Ascending aorta (tissue), 2 donors: ENCODE data around the gene NDUFS8. TPM values are rescaled to one million over a fixed set of nuclear protein-coding genes. Genes with fewer than 3 reads are reported as not detected.

Experiments
- DNase-seq, 2 donors: peaks; one replicate each; pipeline ENCODE4 v3.0.0-alpha.2; 2019; ENCODE audit warnings: low spot score in 2 of 2
- H3K27ac ChIP-seq, 2 donors: fragments of 200-600 bp; sonication (generic); one replicate each; pipeline ENCODE4 v1.5.1; 2016 to 2017; ENCODE audit warnings: mild to moderate bottlenecking in 1 of 2
- H3K27me3 ChIP-seq: fragments of 200-600 bp; sonication (generic); one replicate; pipeline ENCODE4 v1.5.1; 2017
- H3K36me3 ChIP-seq, 2 donors: fragments of 200-600 bp; sonication (generic); one replicate each; pipeline ENCODE4 v1.5.1; 2016
- H3K4me1 ChIP-seq, 2 donors: fragments of 200-600 bp; sonication (generic); one replicate each; pipeline ENCODE4 v1.5.1; 2016 to 2017; ENCODE audit warnings: mild to moderate bottlenecking in 1 of 2
- H3K4me3 ChIP-seq, 2 donors: fragments of 200-600 bp; sonication (generic); one replicate each; pipeline ENCODE4 v1.5.1; 2016 to 2017; ENCODE audit warnings: mild to moderate bottlenecking in 1 of 2
- H3K9me3 ChIP-seq, 2 donors: fragments of 200-600 bp; sonication (generic); one replicate each; pipeline ENCODE4 v1.5.1; 2016
- intact Hi-C: fragments of 100-400 bp; cut with DNase I; formaldehyde crosslinking; loops from one replicate; pipeline ENCODE4 v1.15.1; 2023
- total RNA-seq: library from RNA; depleted of rRNA; stranded (reverse); fragments of >200 nt; gene quantifications from one replicate; pipeline ENCODE4 v1.1.0, GENCODE V29; 2016
- TF ChIP-seq, protein P1 (sequence below), 3 experiments: fragments of 200-600 bp in 2 of 3; fragments of 450-650 bp in 1 of 3; sonication (generic) in 2 of 3; IDR thresholded peaks; one replicate each; pipeline ENCODE4 v1.5.1; 2016 to 2019; ENCODE audit warnings: antibody characterized with exemption in 3 of 3, mild to moderate bottlenecking in 1 of 3, moderate library complexity in 1 of 3

NDUFS8 gene
- total RNA-seq, 1 donor from 2014 or later = 316 TPM

DNA sequence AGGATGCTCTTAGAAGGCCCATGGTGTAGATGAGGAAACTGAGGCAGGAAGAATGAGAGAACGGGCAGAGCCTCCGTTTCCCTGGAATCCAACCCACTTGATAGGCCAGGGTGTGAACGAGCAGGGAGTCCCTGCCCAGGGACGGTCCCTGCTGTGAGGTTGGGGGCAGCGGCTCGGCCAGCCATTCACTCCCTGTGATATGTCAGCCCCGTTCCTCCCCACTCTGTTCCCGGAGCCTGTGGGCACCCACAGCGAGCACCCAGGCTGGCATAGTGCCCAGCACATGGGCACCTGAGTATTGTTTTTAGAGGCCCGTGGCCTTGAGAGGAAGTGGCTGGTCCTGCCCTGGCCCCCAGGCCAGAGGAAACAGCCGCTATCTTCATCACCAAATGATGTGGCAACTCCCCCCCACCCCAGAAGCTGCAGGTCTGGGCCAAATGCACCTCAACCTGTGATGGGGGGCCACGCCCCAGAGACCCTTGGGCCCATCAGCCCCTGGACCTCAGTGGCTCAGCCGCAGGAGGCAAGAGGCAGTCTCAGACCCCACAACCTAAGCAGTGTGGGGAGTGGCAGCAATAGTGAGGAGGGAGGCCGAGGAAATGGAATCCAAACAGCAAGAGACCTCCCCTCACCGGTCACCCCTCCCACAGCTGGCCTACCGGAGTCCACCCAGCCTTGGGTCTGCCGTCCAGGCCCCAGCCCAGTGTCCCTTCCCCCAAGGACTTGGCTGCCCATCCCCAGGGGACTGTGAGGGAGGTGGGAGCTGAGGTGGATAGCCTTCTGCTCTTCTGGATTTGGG lies 18.2 kb upstream of the NDUFS8 start:
- Histone ChIP-seq H3K27ac (peak overlapping the region; percentile 64 to 82), H3K4me1 (peaks cover 9 to 32% of the 10 kb centered on the region in 2 donors), H3K9me3 (no peaks in the 10 kb centered on the region), H3K27me3 (no peaks in the 10 kb centered on the region), H3K36me3 (no peaks in the 10 kb centered on the region), H3K4me3 (no peak overlapping the region)
- intact Hi-C loops = loop anchor here (10.0 kb wide), 1 partner anchor 433 kb away; no protein-coding TSS in a partner anchor
- no peak for DNase-seq
- TF ChIP-seq, protein P1, sequence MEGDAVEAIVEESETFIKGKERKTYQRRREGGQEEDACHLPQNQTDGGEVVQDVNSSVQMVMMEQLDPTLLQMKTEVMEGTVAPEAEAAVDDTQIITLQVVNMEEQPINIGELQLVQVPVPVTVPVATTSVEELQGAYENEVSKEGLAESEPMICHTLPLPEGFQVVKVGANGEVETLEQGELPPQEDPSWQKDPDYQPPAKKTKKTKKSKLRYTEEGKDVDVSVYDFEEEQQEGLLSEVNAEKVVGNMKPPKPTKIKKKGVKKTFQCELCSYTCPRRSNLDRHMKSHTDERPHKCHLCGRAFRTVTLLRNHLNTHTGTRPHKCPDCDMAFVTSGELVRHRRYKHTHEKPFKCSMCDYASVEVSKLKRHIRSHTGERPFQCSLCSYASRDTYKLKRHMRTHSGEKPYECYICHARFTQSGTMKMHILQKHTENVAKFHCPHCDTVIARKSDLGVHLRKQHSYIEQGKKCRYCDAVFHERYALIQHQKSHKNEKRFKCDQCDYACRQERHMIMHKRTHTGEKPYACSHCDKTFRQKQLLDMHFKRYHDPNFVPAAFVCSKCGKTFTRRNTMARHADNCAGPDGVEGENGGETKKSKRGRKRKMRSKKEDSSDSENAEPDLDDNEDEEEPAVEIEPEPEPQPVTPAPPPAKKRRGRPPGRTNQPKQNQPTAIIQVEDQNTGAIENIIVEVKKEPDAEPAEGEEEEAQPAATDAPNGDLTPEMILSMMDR (IDR thresholded peaks at IDR 0.05) = no peak

DNA sequence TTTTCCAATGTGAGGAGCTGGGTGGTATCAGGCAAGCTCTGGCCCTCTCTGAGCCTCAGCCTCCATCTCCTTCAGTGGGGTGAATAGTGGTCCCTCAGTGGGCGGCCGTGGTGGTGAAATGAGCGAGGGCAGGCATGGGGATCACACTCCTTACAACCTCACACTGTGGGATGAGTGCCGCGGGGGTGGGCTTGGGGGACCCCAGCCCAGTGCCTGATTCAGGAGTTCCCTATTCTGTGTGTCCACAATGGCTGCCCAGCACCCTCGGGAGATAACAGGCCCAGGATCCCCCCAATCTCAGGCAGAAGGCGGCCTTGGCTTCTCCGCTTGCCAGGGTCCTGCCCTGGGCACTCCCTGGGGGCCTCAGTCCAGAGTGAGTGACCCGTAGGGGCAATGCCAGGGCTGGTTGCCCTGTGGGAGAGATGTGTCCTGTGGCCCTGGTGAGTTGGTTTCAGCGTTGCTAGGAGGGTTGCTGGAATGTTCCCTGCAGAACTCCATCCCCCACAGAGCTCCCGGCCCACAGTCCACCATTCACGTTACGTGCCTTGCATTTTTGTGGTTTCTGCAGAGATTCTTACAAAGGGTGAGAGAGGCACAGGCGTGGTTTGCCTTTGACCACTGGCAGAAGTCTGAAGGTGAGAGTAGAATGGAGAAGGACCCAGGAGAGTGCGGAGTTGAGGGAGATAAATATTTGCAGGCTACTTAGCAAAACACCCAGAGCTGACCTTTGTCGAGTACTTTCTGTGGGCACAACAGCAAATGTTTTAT lies 17.5 kb upstream of the NDUFS8 start:
- H3K9me3 ChIP-seq = no peaks in the 10 kb centered on the region
- H3K4me1 ChIP-seq = peaks cover 9 to 32% of the 10 kb centered on the region in 2 donors
- H3K4me3 ChIP-seq = no peak overlapping the region
- H3K27ac ChIP-seq = peak overlapping the region; percentile 64 to 82
- no peaks in the 10 kb centered on the region for H3K36me3 ChIP-seq
- TF ChIP-seq, protein P1 (IDR thresholded peaks at IDR 0.05) = no peak
- intact Hi-C loops = loop anchor here (10.0 kb wide), 1 partner anchor 432 kb away; no protein-coding TSS in a partner anchor
- no peak for DNase-seq
- H3K27me3 ChIP-seq = no peaks in the 10 kb centered on the region

DNA sequence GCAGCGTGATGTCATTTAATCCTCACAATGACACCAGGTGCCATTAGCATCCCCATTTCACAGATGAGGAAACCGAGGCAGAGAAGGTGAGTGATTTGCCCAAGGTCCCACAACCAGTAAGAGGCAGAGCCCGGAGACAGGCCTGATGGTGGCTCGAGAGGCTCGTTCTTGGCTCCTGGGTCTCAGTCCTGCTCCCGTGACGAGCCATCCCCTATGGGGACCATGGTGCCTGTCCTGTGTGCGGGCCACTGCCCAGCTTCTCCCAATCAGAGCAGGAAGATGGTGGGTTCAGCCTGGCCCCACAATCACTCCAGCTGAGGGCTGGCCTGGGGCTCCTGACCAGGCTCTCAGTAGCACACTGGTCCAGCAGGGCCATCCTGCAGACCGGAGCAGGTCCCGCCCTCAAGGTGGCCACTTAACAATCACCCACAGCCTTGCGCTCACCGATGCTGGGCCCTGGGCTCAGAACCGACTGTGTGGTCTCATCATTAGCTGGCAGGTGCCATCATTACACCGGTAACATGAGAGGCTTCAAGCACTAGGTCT lies 16.8 kb upstream of the NDUFS8 start:
- TF ChIP-seq, protein P1 (IDR thresholded peaks at IDR 0.05) = no peak
- no peak for DNase-seq
- Histone ChIP-seq H3K27me3 (no peaks in the 10 kb centered on the region), H3K9me3 (no peaks in the 10 kb centered on the region), H3K36me3 (no peaks in the 10 kb centered on the region), H3K4me3 (no peak overlapping the region), H3K4me1 (peaks cover 9 to 32% of the 10 kb centered on the region in 2 donors), H3K27ac (peak overlapping the region; percentile 50 to 56)
- intact Hi-C loops = loop anchor here (10.0 kb wide), 1 partner anchor 431 kb away; no protein-coding TSS in a partner anchor

DNA sequence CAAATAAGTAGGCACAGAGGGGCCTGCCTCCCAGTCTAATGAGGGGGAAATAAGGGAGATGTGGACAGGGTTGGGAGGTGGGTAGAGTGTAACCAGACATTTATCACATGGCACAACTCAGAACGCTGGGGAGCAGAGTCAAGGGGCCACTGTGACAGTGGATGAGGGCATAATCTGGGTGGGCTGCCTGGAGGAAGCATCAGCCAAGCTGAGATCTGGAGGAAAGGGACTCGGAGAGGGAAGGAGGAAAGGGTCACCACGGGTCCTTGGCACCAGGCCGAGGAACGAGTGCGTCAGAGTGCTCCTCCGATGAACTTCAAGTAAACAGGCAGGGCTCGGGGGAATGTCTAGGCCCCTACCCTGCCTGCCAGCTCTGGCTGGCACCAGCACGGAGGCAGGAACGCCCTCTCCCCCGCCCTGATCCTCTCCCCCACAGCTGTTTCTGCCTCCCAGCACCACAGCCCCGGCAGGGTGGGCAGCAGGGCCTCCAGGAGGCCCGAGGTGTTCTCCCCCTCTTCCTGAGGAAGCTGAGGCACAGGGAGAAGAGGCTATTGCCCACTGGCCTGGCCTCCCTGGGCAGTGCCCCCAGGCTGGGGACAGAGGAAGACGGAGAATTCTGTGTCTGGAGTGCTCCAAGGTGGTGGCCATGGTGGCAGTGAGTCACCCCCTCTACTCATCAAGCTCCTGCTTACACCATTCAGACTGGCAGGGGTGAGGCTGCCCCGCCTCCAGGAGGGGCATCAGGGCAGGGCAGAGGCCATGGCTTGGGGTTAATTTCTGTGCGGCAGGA lies 16.1 kb upstream of the NDUFS8 start:
- TF ChIP-seq, protein P1 (IDR thresholded peaks at IDR 0.05) = no peak
- Histone ChIP-seq H3K27ac (peak overlapping the region; percentile 50 to 56), H3K4me1 (peaks cover 9 to 31% of the 10 kb centered on the region in 2 donors), H3K9me3 (no peaks in the 10 kb centered on the region), H3K27me3 (no peaks in the 10 kb centered on the region), H3K4me3 (no peak overlapping the region), H3K36me3 (no peaks in the 10 kb centered on the region)
- intact Hi-C loops = loop anchor here (10.0 kb wide), 1 partner anchor 430 kb away; no protein-coding TSS in a partner anchor
- peak in 1 of 2 donors; percentile 80 for DNase-seq

DNA sequence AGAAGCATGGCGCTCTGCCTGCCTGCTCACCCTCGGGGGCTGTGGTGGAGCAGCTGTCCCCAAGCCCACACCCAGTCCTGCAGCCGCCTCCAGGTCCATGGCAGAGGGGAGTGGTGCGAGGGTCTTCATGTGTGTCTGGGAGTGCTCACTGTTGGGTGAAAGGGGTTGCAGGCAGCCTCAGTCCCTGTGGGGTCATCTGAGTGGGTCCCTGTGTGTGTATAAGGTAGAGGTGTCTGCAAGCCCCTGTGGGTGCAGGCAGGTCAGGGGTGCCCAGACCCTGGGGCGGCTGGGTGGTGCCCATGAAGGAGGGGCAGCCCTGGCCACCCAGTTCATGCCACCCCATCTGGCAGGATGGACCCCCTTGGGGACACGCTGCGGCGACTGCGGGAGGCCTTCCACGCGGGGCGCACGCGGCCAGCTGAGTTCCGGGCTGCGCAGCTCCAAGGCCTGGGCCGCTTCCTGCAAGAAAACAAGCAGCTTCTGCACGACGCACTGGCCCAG lies 15.5 kb upstream of the NDUFS8 start:
- Histone ChIP-seq H3K4me3 (no peak overlapping the region), H3K27me3 (no peaks in the 10 kb centered on the region), H3K36me3 (no peaks in the 10 kb centered on the region), H3K9me3 (no peaks in the 10 kb centered on the region), H3K27ac (peak overlapping the region in 1 of 2 donors; percentile 56), H3K4me1 (peaks cover 6 to 24% of the 10 kb centered on the region in 2 donors)
- TF ChIP-seq, protein P1 (IDR thresholded peaks at IDR 0.05) = no peak
- DNase-seq = no peak
- intact Hi-C loops = loop anchor here (10.0 kb wide), 1 partner anchor 430 kb away; no protein-coding TSS in a partner anchor
